ENCODE measurements around the gene MED12L.

DNA sequence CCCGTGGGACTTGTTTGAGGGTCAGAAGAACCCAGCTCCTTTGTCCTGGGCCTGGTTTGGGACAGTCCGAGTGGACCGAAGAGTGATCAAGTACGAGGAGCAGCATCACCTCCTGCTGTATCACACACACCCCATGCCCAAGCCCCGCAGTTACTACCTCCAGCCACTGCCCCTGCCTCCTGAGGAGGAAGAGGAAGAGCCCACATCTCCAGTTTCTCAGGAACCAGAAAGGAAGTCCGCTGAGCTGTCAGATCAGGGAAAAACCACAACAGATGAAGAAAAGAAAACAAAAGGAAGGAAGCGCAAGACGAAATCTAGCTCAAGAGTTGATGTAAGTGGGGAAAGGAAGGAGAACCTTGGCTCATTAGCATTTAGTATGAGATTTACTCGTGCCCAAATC lies 302.4 kb downstream of the MED12L start:
- TF ChIP-seq POLR2A (IDR thresholded peaks at IDR 0.05): no peak
- no peak for TF ChIP-seq POLR2AphosphoS5 (IDR thresholded peaks at IDR 0.05)
- TF ChIP-seq, protein P1, sequence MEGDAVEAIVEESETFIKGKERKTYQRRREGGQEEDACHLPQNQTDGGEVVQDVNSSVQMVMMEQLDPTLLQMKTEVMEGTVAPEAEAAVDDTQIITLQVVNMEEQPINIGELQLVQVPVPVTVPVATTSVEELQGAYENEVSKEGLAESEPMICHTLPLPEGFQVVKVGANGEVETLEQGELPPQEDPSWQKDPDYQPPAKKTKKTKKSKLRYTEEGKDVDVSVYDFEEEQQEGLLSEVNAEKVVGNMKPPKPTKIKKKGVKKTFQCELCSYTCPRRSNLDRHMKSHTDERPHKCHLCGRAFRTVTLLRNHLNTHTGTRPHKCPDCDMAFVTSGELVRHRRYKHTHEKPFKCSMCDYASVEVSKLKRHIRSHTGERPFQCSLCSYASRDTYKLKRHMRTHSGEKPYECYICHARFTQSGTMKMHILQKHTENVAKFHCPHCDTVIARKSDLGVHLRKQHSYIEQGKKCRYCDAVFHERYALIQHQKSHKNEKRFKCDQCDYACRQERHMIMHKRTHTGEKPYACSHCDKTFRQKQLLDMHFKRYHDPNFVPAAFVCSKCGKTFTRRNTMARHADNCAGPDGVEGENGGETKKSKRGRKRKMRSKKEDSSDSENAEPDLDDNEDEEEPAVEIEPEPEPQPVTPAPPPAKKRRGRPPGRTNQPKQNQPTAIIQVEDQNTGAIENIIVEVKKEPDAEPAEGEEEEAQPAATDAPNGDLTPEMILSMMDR (IDR thresholded peaks at IDR 0.05): no peak
- no peak for TF ChIP-seq EP300 (IDR thresholded peaks at IDR 0.05)

Measured in upper lobe of left lung (tissue), 4 donors.